ENCODE results near the gene KAT2B. TPM values are rescaled to one million over a fixed set of nuclear protein-coding genes. Genes with fewer than 3 reads are reported as not detected.

Gene KAT2B
- total RNA-seq, 1 experiment from 2014 or later = 3.7 TPM

- TF ChIP-seq YY1 (IDR thresholded peaks at IDR 0.05; ENCODE audit: extremely low read depth, insufficient replicate concordance, low read depth, low read length) (no peak), ELF1 (IDR thresholded peaks at IDR 0.05; ENCODE audit: borderline replicate concordance, low read depth) (no peak)
- ChIA-PET RAD21 (ENCODE audit: low non-redundant PET in 1 of 2, low total read pairs in 2 of 2, uncharacterized antibody in 2 of 2, unreplicated experiment in 2 of 2) (no interaction called here), CTCF (no interaction called here), POLR2A (no interaction called here)
- ATAC-seq (no peak), DNase-seq (ENCODE audit: low read depth, low spot score) (no peak)
- BruUV-seq (replicated peaks) = no TSS peak
- Histone ChIP-seq H3K4me3 (replicated peaks in 1 of 2; ENCODE audit: low read depth in 1 of 2, low read length in 2 of 2) (no peak overlapping the region), H3K4me1 (ENCODE audit: control insufficient read depth in 1 of 2, insufficient read depth in 2 of 2, low read length in 2 of 2) (peaks cover 6 to 10% of the 10 kb centered on the region in 2 experiments), H3K27ac (ENCODE audit: low read depth, low read length) (no peak overlapping the region), H3K27me3 (ENCODE audit: insufficient read depth, low read length) (no peaks in the 10 kb centered on the region), H3K36me3 (ENCODE audit: control insufficient read depth in 1 of 2, insufficient read depth in 2 of 2, low read length in 2 of 2) (no peaks in the 10 kb centered on the region), H3K9ac (ENCODE audit: low read length) (no peak overlapping the region), H3K9me2 (ENCODE audit: insufficient read depth) (no peaks in the 10 kb centered on the region), H4K20me1 (ENCODE audit: insufficient read depth) (no peaks in the 10 kb centered on the region), H3K9me3 (ENCODE audit: control insufficient read depth in 1 of 2, insufficient read depth in 1 of 2, low read depth in 1 of 2, low read length in 2 of 2) (no peaks in the 10 kb centered on the region), H3K4me2 (ENCODE audit: low read length) (no peak overlapping the region), H3K79me2 (ENCODE audit: insufficient read depth, low read length) (no peaks in the 10 kb centered on the region), H2AFZ (ENCODE audit: low read depth, low read length, poor library complexity, severe bottlenecking) (no peak overlapping the region)
- intact Hi-C loops (cut with micrococcal nuclease) = no loop called here
Observed at GRCh38 chr3:20059929-20060328, 19.7 kb downstream of the KAT2B start.

- H3K9me3 ChIP-seq (ENCODE audit: control insufficient read depth in 1 of 2, insufficient read depth in 1 of 2, low read depth in 1 of 2, low read length in 2 of 2) = no peaks in the 10 kb centered on the region
- DNase-seq (ENCODE audit: low read depth, low spot score) = no peak
- H3K9me2 ChIP-seq (ENCODE audit: insufficient read depth) = no peaks in the 10 kb centered on the region
- H3K9ac ChIP-seq (ENCODE audit: low read length) = no peak overlapping the region
- H3K27me3 ChIP-seq (ENCODE audit: insufficient read depth, low read length) = no peaks in the 10 kb centered on the region
- ChIA-PET POLR2A (no interaction called here), CTCF (no interaction called here), RAD21 (ENCODE audit: low non-redundant PET in 1 of 2, low total read pairs in 2 of 2, uncharacterized antibody in 2 of 2, unreplicated experiment in 2 of 2) (no interaction called here)
- no peaks in the 10 kb centered on the region for H3K79me2 ChIP-seq (ENCODE audit: insufficient read depth, low read length)
- intact Hi-C loops (cut with micrococcal nuclease) = no loop called here
- no peak for ATAC-seq
- H4K20me1 ChIP-seq (ENCODE audit: insufficient read depth) = no peaks in the 10 kb centered on the region
- BruUV-seq (replicated peaks) = no TSS peak
- H3K27ac ChIP-seq (ENCODE audit: low read depth, low read length) = no peak overlapping the region
- no peaks in the 10 kb centered on the region for H3K36me3 ChIP-seq (ENCODE audit: control insufficient read depth in 1 of 2, insufficient read depth in 2 of 2, low read length in 2 of 2)
- no peak overlapping the region for H2AFZ ChIP-seq (ENCODE audit: low read depth, low read length, poor library complexity, severe bottlenecking)
- H3K4me3 ChIP-seq (replicated peaks in 1 of 2; ENCODE audit: low read depth in 1 of 2, low read length in 2 of 2) = no peak overlapping the region
- H3K4me2 ChIP-seq (ENCODE audit: low read length) = no peak overlapping the region
- TF ChIP-seq POLR2AphosphoS5 (IDR thresholded peaks at IDR 0.05; ENCODE audit: low read depth, low read length) (no peak), CEBPB (IDR thresholded peaks at IDR 0.05; ENCODE audit: low read depth) (no peak), FOSL1 (IDR thresholded peaks at IDR 0.05; ENCODE audit: low read depth) (no peak), ZBTB33 (IDR thresholded peaks at IDR 0.05; ENCODE audit: extremely low read depth, insufficient replicate concordance, low read length) (no peak), YY1 (IDR thresholded peaks at IDR 0.05; ENCODE audit: extremely low read depth, insufficient replicate concordance, low read depth, low read length) (no peak), CTCF (IDR thresholded peaks at IDR 0.05 in 2 of 3, conservative IDR thresholded peaks at IDR 0.05 in 1 of 3; ENCODE audit: borderline replicate concordance in 1 of 3, insufficient read depth in 1 of 3, low read depth in 2 of 3, low read length in 2 of 3) (no peak), JUND (IDR thresholded peaks at IDR 0.05) (no peak), POLR2A (IDR thresholded peaks at IDR 0.05; ENCODE audit: borderline replicate concordance, extremely low read depth, insufficient read depth, insufficient read length) (no peak), TCF7L2 (IDR thresholded peaks at IDR 0.05; ENCODE audit: borderline replicate concordance, extremely low read depth, insufficient read depth, insufficient read length) (no peak), ELF1 (IDR thresholded peaks at IDR 0.05; ENCODE audit: borderline replicate concordance, low read depth) (no peak), EZH2phosphoT487 (IDR thresholded peaks at IDR 0.05; ENCODE audit: borderline replicate concordance) (no peak), EZH2 (IDR thresholded peaks at IDR 0.05) (no peak), EGR1 (IDR thresholded peaks at IDR 0.05; ENCODE audit: low read depth) (no peak), MAX (IDR thresholded peaks at IDR 0.05) (no peak), RAD21 (IDR thresholded peaks at IDR 0.05; ENCODE audit: low read depth) (no peak), ATF3 (IDR thresholded peaks at IDR 0.05) (no peak)
- peaks cover 3 to 5% of the 10 kb centered on the region in 2 experiments; a peak in 1 of 4 replicates for H3K4me1 ChIP-seq (ENCODE audit: control insufficient read depth in 1 of 2, insufficient read depth in 2 of 2, low read length in 2 of 2)
Observed at GRCh38 chr3:20060974-20061685, 20.9 kb downstream of the KAT2B start.
